ENCODE measurements around the gene SEC22C. TPM values are rescaled to one million over a fixed set of nuclear protein-coding genes. Genes with fewer than 3 reads are reported as not detected.

SEC22C gene
- total RNA-seq, 2 donors from 2014 or later = 35.2 to 38.4 TPM

DNA sequence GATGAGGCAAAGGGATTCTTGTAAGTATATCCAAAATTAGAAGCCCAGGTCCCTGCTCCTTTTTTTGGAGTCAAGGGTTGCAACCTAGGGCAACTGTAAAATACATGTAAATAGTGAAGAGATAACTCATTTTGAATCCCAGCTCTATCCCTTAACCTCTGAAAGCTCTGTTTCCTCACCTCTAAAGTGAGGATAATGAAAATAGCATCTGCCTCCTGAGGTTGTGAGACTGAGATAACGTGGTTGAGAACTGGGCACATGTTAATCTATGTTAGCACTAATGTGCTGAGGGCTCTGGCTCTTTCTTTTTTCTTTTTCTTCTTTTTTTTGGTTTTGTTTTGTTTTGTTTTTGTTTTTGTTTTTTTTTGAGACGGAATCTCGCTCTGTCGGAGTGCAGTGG lies 13.9 kb upstream of the SEC22C start:
- WGBS, 2 experiments (ENCODE audit: insufficient coverage in 1 of 2, insufficient read length in 1 of 2) = 80 to 88% methylated on average over 3 to 4 of the region's 4 CpGs
- Mint-ChIP-seq H3K4me3 (no peak overlapping the region), H3K27me3 (ENCODE audit: insufficient read depth) (no peaks in the 10 kb centered on the region), H3K4me1 (peaks cover 38% of the 10 kb centered on the region), H3K27ac (peak overlapping the region; percentile 68), H3K9me3 (no peaks in the 10 kb centered on the region), H3K36me3 (ENCODE audit: low read depth) (peaks cover 23% of the 10 kb centered on the region)
- Histone ChIP-seq H3K36me3 (ENCODE audit: control insufficient read depth, insufficient read depth, low read length) (peaks cover 40% of the 10 kb centered on the region), H3K9ac (ENCODE audit: extremely low read depth, low read length, poor library complexity, severe bottlenecking) (no peak overlapping the region), H3K27ac (ENCODE audit: low read depth, low read length) (no peak overlapping the region), H3K4me1 (ENCODE audit: control insufficient read depth, insufficient read depth, low read length) (peaks cover 16% of the 10 kb centered on the region), H3K27me3 (ENCODE audit: control insufficient read depth, insufficient read depth, low read length, poor library complexity, severe bottlenecking) (no peaks in the 10 kb centered on the region), H3K4me3 (ENCODE audit: low read length) (peak overlapping the region; percentile 25), H3K9me3 (ENCODE audit: control insufficient read depth, low read length) (no peaks in the 10 kb centered on the region)
- no peak for TF ChIP-seq CTCF (conservative IDR thresholded peaks at IDR 0.05)
- DNase-seq = no peak

DNA sequence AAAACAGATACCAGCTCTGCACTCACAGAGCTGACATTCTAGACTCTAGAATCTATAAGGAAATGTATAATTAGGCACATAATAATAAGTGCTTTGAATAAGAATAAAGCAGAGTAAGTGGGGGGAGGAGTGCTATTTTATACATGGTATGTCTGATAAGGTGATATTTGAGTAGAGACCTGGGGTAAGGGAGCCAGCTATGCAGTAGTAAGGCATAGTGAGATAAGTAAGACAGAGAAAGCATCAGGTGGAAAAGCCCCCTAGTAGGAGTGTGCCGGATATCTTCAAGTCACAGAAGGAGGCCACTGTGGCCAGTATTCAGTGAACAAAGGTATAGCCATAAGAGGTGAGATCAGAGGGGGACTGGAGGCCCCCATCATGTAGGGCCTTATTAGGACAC lies 11.9 kb upstream of the SEC22C start:
- Mint-ChIP-seq H3K27me3 (ENCODE audit: insufficient read depth) (no peaks in the 10 kb centered on the region), H3K4me1 (peaks cover 45% of the 10 kb centered on the region), H3K9me3 (no peaks in the 10 kb centered on the region), H3K27ac (peak overlapping the region; percentile 4), H3K4me3 (no peak overlapping the region), H3K36me3 (ENCODE audit: low read depth) (peaks cover 23% of the 10 kb centered on the region)
- TF ChIP-seq CTCF (conservative IDR thresholded peaks at IDR 0.05) = no peak
- Histone ChIP-seq H3K9me3 (ENCODE audit: control insufficient read depth, low read length) (no peaks in the 10 kb centered on the region), H3K27ac (ENCODE audit: low read depth, low read length) (no peak overlapping the region), H3K27me3 (ENCODE audit: control insufficient read depth, insufficient read depth, low read length, poor library complexity, severe bottlenecking) (no peaks in the 10 kb centered on the region), H3K4me1 (ENCODE audit: control insufficient read depth, insufficient read depth, low read length) (peaks cover 16% of the 10 kb centered on the region), H3K4me3 (ENCODE audit: low read length) (no peak overlapping the region), H3K36me3 (ENCODE audit: control insufficient read depth, insufficient read depth, low read length) (peaks cover 40% of the 10 kb centered on the region), H3K9ac (ENCODE audit: extremely low read depth, low read length, poor library complexity, severe bottlenecking) (no peak overlapping the region)
- DNase-seq = no peak
- 80 to 91% methylated on average over 1 of the region's 1 CpG for WGBS, 2 experiments (ENCODE audit: insufficient coverage in 1 of 2, insufficient read length in 1 of 2)

DNA sequence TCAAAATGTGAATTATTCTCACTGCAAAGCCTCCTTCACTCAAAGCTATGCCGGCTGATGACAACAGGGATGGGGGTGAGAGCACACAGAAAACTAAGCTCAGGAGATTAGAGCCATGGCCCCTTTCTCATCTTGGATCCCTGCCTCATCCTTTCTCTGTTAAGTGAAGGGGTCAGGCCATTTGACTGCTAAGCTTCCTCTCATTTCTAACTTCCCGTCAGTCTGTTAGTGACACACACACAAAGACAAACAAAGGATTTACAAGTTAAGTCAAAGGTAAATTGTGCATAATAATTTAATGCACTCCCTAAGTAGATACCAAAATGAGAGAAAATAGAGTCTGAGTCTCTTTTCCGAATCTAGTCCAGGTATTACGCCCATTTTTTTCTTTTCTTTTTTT lies 10.0 kb upstream of the SEC22C start:
- peak overlapping the region; percentile 93 for H3K27ac Mint-ChIP-seq
- WGBS, 2 experiments (ENCODE audit: insufficient coverage in 1 of 2, insufficient read length in 1 of 2) = 70 to 77% methylated on average over 3 to 4 of the region's 4 CpGs
- Histone ChIP-seq H3K36me3 (ENCODE audit: control insufficient read depth, insufficient read depth, low read length) (peaks cover 30% of the 10 kb centered on the region), H3K4me3 (ENCODE audit: low read length) (peak overlapping the region; percentile 88), H3K9me3 (ENCODE audit: control insufficient read depth, low read length) (no peaks in the 10 kb centered on the region), H3K4me1 (ENCODE audit: control insufficient read depth, insufficient read depth, low read length) (peaks cover 14% of the 10 kb centered on the region), H3K27ac (ENCODE audit: low read depth, low read length) (no peak overlapping the region), H3K27me3 (ENCODE audit: control insufficient read depth, insufficient read depth, low read length, poor library complexity, severe bottlenecking) (no peaks in the 10 kb centered on the region), H3K9ac (ENCODE audit: extremely low read depth, low read length, poor library complexity, severe bottlenecking) (peak overlapping the region; percentile 58)
- peaks cover 17% of the 10 kb centered on the region for H3K36me3 Mint-ChIP-seq (ENCODE audit: low read depth)
- TF ChIP-seq CTCF (conservative IDR thresholded peaks at IDR 0.05) = no peak
- H3K9me3 Mint-ChIP-seq = no peaks in the 10 kb centered on the region
- H3K4me3 Mint-ChIP-seq = peak overlapping the region; percentile 86
- H3K4me1 Mint-ChIP-seq = peaks cover 45% of the 10 kb centered on the region
- DNase-seq = no peak
- no peaks in the 10 kb centered on the region for H3K27me3 Mint-ChIP-seq (ENCODE audit: insufficient read depth)

Measured in endodermal cell (in vitro differentiated cells).